Fibroblast of pulmonary artery (primary cell): ENCODE results near the gene TLK1.

Experiments
- DNase-seq: peaks from one replicate; pipeline ENCODE4 v3.0.0-alpha.2; 2010; ENCODE audit warnings: low read depth
- H3K4me3 ChIP-seq: replicated peaks from 2 replicates; pipeline ENCODE4 v1.5.1; 2011; ENCODE audit warnings: low read depth, mild to moderate bottlenecking, control low read depth, low read length, moderate library complexity
- TF ChIP-seq, protein P1 (sequence below): IDR thresholded peaks from 2 replicates; pipeline ENCODE4 v1.5.1; 2011; ENCODE audit warnings: mild to moderate bottlenecking, control low read depth, low read length, inconsistent platforms; ENCODE audit errors: missing control alignments

The TLK1 gene

DNA sequence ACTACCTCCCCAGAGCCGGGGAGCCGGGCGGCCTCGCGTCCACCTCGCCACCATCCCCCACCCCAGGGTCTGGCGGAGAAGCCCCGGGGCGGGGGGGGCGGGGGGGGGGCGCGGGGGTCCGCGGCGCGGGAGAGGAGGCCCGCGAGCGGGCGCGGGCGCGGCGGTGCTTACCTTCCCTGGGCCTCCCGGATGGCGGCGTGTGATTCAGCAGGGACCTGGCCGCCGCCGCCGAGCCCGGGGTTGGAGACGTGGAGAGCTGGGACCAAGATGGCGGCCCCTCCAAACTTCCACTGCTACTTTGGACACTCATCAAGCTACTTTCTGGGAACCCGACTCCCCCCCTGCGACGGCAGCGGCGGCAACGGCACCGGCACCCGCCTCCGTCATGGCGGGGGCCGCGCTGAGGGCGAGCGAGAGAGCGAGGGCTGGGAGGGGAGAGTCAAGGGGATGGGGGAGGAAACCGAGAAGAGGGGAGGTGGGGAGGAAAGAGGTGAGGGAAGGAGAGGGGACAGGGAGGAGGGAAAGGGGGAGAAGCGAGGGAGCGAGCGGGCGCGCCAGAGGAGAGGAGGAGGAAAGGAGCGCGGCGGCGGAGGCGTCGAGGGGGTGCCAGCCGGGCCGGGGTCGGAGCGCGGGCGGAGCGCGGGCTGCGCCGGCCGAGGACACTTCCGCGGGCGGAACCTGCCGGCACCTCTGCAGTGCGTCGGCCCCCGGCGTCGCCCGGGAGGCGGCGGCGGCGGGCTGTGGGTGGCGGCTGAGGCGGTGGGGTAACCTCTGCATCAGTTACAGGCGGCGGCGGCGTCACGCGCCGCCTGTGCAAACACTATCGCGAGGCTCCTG lies at the start of gene TLK1:
TSS of gene TLK1 (minus strand) at position 775 of the 837 bp plus-strand sequence. CDS start at position 310, 465 bp downstream.
- TF ChIP-seq, protein P1, sequence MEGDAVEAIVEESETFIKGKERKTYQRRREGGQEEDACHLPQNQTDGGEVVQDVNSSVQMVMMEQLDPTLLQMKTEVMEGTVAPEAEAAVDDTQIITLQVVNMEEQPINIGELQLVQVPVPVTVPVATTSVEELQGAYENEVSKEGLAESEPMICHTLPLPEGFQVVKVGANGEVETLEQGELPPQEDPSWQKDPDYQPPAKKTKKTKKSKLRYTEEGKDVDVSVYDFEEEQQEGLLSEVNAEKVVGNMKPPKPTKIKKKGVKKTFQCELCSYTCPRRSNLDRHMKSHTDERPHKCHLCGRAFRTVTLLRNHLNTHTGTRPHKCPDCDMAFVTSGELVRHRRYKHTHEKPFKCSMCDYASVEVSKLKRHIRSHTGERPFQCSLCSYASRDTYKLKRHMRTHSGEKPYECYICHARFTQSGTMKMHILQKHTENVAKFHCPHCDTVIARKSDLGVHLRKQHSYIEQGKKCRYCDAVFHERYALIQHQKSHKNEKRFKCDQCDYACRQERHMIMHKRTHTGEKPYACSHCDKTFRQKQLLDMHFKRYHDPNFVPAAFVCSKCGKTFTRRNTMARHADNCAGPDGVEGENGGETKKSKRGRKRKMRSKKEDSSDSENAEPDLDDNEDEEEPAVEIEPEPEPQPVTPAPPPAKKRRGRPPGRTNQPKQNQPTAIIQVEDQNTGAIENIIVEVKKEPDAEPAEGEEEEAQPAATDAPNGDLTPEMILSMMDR, result no peak
- peak within 1 kb of the TSS; percentile 93 for H3K4me3 ChIP-seq
- DNase-seq, result peak; percentile 63

DNA sequence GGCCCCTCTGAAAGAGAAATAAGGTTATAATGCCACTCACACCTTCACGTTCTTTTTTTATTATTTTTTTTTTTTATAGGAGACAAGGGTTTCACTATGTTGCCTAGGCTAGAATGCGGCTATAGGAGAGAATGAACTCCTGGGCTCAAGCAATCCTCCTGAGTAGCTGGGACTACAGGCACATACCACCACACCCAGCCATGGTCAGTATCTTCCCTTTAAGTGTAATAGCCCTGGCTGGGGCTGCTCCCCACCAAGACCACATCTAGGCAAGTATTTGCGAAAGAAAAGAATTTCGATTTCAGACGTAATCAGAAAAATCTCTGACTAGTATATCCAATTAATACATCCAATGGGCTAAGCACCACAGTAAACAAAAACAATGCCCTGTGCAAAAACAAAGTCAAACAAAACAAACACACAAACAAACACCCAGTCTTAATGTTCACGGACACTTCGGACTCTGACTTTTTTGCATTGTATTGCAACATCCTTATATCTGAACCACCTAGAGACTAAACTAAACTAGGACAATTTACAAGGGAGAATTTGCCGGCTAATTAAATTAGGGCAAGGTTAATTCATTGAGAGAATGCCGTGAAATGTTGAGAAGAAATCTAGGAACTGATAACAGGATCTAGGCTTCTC lies 49.6 kb upstream of the TLK1 start:
- H3K4me3 ChIP-seq, result no peak overlapping the region
- TF ChIP-seq, protein P1, result no peak
- no peak for DNase-seq

DNA sequence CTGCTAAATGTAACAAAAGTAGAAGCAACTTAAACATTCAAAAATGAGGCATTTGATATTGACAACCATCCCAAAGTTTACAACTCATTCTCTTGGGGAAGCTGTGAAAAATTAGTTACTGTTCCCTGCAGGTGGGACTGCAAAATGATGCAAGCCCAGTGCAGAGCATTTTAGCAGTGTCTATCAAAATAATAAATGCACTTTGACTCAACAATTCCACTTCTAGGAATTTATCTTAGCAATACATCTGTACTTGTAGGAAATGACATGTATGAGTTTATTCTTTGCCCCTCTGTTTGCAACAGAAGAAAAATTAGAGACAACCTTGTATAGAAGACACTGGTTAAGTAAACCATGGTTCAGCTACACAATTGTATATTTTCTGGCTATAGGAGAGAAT lies 48.0 kb upstream of the TLK1 start:
- no peak for DNase-seq
- TF ChIP-seq, protein P1, result no peak
- no peak overlapping the region for H3K4me3 ChIP-seq

DNA sequence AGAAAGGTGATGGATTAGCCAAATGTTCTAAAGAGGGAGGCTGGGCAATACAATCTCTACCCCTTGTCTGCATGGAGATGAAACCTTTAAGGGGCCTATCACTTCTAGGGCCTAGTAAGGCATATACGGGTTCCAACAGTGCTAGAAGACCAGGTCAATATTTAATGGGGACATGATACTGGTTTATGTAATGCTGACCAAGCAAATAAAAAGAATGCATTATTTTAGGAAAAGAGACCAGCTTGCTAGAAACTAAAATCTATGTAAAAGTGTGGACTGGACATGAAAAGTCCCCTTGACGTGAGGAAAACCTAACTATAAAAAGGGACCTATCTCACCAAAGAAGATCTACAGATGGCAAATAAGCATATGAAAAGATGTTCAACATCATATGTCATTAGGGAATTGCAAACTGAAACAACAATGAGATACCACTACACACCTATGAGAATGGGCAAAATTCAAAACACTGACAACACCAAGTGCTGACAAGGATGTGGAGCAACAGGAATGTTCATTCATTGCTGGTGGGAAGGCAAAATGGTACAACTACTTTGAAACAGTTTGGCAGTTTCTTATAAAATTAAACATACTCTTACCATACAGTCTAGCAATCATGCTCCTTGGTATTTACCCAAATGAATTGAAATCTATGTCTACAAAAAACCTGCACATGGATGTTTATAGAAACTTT lies 45.9 kb upstream of the TLK1 start:
- no peak for DNase-seq
- TF ChIP-seq, protein P1, result no peak
- no peak overlapping the region for H3K4me3 ChIP-seq

DNA sequence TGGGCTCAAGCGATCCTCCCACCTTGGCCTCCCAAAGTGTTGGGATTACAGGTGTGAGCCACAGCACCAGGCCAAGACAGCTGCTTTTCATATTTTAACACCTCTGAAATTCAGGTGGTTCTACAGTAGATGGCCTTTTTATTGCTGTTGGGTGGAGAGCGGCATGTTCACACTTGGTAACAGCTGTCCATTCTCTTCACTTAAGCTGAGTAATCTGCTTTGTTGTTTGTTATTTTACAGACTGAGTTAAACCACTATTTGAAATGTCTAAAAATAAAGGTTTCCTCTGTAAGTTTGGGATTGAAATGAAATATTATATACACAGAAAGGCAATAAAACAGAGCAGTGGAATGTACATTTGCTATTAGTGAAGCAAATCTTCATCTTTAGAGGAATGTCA lies 44.9 kb upstream of the TLK1 start:
- no peak for DNase-seq
- TF ChIP-seq, protein P1, result no peak
- no peak overlapping the region for H3K4me3 ChIP-seq

DNA sequence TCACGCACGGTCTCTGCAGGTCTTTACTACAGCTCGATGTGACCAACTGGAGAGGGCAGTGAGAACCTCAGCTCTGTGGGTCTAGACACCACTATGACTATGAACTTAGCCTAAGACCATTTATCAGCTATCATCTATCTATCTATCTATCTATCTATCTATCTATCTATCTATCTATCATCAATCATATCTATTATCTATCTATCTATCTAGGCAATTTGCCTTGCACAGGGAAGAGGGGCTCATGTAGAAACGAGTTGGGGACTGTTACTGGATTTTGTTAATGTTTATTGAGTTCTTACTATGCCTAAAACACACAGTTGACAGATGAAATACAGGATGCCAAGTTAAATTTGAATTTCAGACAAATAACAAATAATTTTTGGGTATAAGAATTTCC lies 41.1 kb upstream of the TLK1 start:
- H3K4me3 ChIP-seq, result no peak overlapping the region
- TF ChIP-seq, protein P1, result no peak
- no peak for DNase-seq
